Measurements from ENCODE around the gene CLDND1. TPM values are rescaled to one million over a fixed set of nuclear protein-coding genes. Genes with fewer than 3 reads are reported as not detected.

The CLDND1 gene
- total and polyA plus RNA-seq, 10 of the 15 experiments (the other 5 are each of a cell fraction or from before 2014, with no cell fraction given) = 97.8 to 225 (median 152) TPM

GRCh38 chr3:98565843-98566242 lies 43.1 kb upstream of the CLDND1 start (continued):
- TF ChIP-seq CUX1 (IDR thresholded peaks at IDR 0.05; ENCODE audit: insufficient replicate concordance, low read depth, low read length) (peak; percentile 58), FOS (IDR thresholded peaks at IDR 0.05; ENCODE audit: borderline replicate concordance, extremely low read depth, insufficient read length) (no peak)

- ChIA-PET POLR2A (interaction anchor here (0.9 to 23.2 kb wide), 10 partner anchors 8 to 418 kb away, joined by 3 to 350 read pairs (median 8); partner anchors contain the start of genes CLDND1 and GPR15), RAD21 (ENCODE audit: unreplicated experiment) (interaction anchor here (1.0 to 20.2 kb wide), 12 partner anchors 6 to 44 kb away, joined by 3 to 511 read pairs (median 5); partner anchors contain the start of gene GPR15), CTCF (interaction anchor here (0.7 to 2.4 kb wide), 8 partner anchors 9 to 236 kb away, joined by 3 to 14 read pairs (median 5); partner anchors contain the start of gene GPR15), SMC1A (ENCODE audit: uncharacterized antibody, unreplicated experiment) (interaction anchor here (0.6 to 23.6 kb wide), 17 partner anchors 8 to 1769 kb away, joined by 3 to 603 read pairs (median 5); partner anchors contain the start of genes CLDND1, CPOX and GPR15)
- intact Hi-C loops (cut with micrococcal nuclease; ENCODE audit: unreplicated experiment) = loop anchor here (2.0 kb wide), 2 partner anchors 168 to 204 kb away; no protein-coding TSS in a partner anchor
- H3K4me3 ChIP-seq = peak overlapping the region; percentile 35
- no peak for FAIRE-seq
- 32% methylated on average over 3 of the region's 3 CpGs for WGBS (ENCODE audit: insufficient coverage, insufficient replicate concordance, low lambda C conversion rate, missing lambda C conversion rate)
- H3K27me3 ChIP-seq (replicated peaks in 1 of 2; ENCODE audit: control insufficient read depth in 2 of 2, insufficient read depth in 2 of 2, low read length in 1 of 2) = no peaks in the 10 kb centered on the region
- H3K36me3 ChIP-seq (ENCODE audit: control insufficient read depth in 2 of 2, insufficient read depth in 2 of 2, low read length in 1 of 2) = no peaks in the 10 kb centered on the region; a peak in 1 of 4 replicates
- peaks cover 42% of the 10 kb centered on the region for H3K4me1 ChIP-seq (ENCODE audit: control insufficient read depth, insufficient read depth, low read length)
- ATAC-seq = peak; percentile 2
- peak overlapping the region; percentile 71 for H3K4me2 ChIP-seq (ENCODE audit: control insufficient read depth, insufficient read depth)
- peak overlapping the region; percentile 99 for H3K9ac ChIP-seq (ENCODE audit: control insufficient read depth, insufficient read depth, low read length)
- no TSS peak for BruUV-seq (replicated peaks)
- H3K79me2 ChIP-seq (ENCODE audit: control insufficient read depth, insufficient read depth, low read length) = peaks cover 74% of the 10 kb centered on the region
- peak overlapping the region; percentile 29; the same call in 1 of the 2 replicates for H2AFZ ChIP-seq (ENCODE audit: control insufficient read depth, low read depth, low read length)
- in situ Hi-C loops (cut with MboI) = no loop called here
- H3K9me3 ChIP-seq (replicated peaks; ENCODE audit: control insufficient read depth, insufficient read depth, low read length) = no peaks in the 10 kb centered on the region; the same call in 2 of the 3 replicates
- DNase-seq (ENCODE audit: low read depth, low spot score) = no peak
- peak overlapping the region; percentile 100 for H3K27ac ChIP-seq (ENCODE audit: control insufficient read depth, insufficient read depth)
- H4K20me1 ChIP-seq (ENCODE audit: control insufficient read depth, insufficient read depth) = no peaks in the 10 kb centered on the region
- no peak for TF ChIP-seq PAX5 (IDR thresholded peaks at IDR 0.05; ENCODE audit: borderline replicate concordance, low read depth, low read length)
- no peak for TF ChIP-seq KAT2A (conservative IDR thresholded peaks at IDR 0.05; ENCODE audit: control insufficient read depth, low read depth, low read length)
- TF ChIP-seq NBN (IDR thresholded peaks at IDR 0.05) = no peak
- no peak for TF ChIP-seq DPF2 (IDR thresholded peaks at IDR 0.05)
- no peak for TF ChIP-seq JUND (IDR thresholded peaks at IDR 0.05; ENCODE audit: low read depth, low read length)
- TF ChIP-seq WRNIP1 (IDR thresholded peaks at IDR 0.05; ENCODE audit: borderline replicate concordance, low read depth, low read length) = no peak
- TF ChIP-seq HDAC6 (IDR thresholded peaks at IDR 0.05; ENCODE audit: unreplicated experiment) = no peak
- no peak for TF ChIP-seq MEF2A (IDR thresholded peaks at IDR 0.05; ENCODE audit: insufficient read depth, low read depth, low read length)
- TF ChIP-seq CEBPB (IDR thresholded peaks at IDR 0.05; ENCODE audit: borderline replicate concordance in 1 of 2, low read depth in 2 of 2, low read length in 2 of 2) = no peak; a peak in 1 of 4 replicates
- no peak for TF ChIP-seq PRDM15 (CRISPR knock-in tag; IDR thresholded peaks at IDR 0.05)
- TF ChIP-seq NR2C1 (IDR thresholded peaks at IDR 0.05) = no peak
- TF ChIP-seq SIX5 (IDR thresholded peaks at IDR 0.05; ENCODE audit: low read depth, low read length, severe bottlenecking) = no peak
Measured at GRCh38 chr3:98565237-98565643, 42.5 kb upstream of the CLDND1 start.
